ENCODE data around the gene MEPCE. TPM values are rescaled to one million over a fixed set of nuclear protein-coding genes. Genes with fewer than 3 reads are reported as not detected.
A peak's percentile ranks its signal among the peaks of the same experiment; 100 is the strongest.

The MEPCE gene
- total and polyA plus RNA-seq, 10 of the 15 experiments (the other 5 are each of a cell fraction or from before 2014, with no cell fraction given) = 8.2 to 48.0 (median 22.1) TPM

DNA sequence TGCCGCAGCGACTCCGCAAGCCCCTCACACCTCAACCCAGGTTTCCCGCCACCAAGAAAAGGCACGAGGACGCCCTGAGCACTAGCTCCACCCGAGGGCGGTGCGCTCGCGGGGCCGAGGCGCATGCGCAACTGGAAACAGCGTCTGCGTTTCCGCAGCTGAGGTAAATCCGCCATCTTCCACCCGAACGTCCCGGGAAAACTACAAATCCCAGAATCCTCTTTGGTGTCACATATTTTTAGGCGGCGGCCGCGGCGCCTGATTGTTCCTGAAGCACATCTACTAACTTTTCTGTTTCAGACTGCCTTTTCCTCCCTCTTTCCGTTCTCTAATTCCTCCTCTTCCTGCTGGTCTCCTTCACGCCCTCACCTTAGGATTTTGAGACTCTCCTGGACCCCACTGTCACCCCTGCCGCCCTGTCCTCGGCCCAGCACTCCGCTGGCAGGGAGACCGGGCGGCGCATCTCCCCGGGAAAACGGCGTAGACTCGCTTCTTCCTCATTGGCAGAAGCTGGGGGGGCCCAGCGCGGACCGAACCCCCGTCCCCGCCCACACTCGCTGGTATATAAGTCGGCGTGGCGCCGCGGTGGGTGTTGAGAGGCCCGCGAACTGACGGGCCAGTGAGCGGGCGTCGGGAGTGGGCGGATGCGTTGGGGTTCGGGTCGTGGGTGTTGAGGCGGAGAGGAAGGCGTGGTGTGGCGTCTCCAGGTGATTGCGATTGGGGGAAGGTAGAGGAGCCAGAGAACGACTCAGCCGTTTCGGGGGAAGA is 1.2 kb upstream of the MEPCE start, which contains the start of gene ZCWPW1 (continued):
- TF ChIP-seq, protein P1, sequence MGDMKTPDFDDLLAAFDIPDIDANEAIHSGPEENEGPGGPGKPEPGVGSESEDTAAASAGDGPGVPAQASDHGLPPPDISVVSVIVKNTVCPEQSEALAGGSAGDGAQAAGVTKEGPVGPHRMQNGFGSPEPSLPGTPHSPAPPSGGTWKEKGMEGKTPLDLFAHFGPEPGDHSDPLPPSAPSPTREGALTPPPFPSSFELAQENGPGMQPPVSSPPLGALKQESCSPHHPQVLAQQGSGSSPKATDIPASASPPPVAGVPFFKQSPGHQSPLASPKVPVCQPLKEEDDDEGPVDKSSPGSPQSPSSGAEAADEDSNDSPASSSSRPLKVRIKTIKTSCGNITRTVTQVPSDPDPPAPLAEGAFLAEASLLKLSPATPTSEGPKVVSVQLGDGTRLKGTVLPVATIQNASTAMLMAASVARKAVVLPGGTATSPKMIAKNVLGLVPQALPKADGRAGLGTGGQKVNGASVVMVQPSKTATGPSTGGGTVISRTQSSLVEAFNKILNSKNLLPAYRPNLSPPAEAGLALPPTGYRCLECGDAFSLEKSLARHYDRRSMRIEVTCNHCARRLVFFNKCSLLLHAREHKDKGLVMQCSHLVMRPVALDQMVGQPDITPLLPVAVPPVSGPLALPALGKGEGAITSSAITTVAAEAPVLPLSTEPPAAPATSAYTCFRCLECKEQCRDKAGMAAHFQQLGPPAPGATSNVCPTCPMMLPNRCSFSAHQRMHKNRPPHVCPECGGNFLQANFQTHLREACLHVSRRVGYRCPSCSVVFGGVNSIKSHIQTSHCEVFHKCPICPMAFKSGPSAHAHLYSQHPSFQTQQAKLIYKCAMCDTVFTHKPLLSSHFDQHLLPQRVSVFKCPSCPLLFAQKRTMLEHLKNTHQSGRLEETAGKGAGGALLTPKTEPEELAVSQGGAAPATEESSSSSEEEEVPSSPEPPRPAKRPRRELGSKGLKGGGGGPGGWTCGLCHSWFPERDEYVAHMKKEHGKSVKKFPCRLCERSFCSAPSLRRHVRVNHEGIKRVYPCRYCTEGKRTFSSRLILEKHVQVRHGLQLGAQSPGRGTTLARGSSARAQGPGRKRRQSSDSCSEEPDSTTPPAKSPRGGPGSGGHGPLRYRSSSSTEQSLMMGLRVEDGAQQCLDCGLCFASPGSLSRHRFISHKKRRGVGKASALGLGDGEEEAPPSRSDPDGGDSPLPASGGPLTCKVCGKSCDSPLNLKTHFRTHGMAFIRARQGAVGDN (IDR thresholded peaks at IDR 0.05) = peak; percentile 99
- TF ChIP-seq EZH2 (IDR thresholded peaks at IDR 0.05; ENCODE audit: borderline replicate concordance, control insufficient read depth, low read depth, low read length) (no peak), NR2C2 (IDR thresholded peaks at IDR 0.05; ENCODE audit: borderline replicate concordance, control insufficient read depth, insufficient read length, low read depth) (no peak), JUNB (IDR thresholded peaks at IDR 0.05) (no peak), FOXM1 (IDR thresholded peaks at IDR 0.05; ENCODE audit: low read depth, low read length) (no peak), POLR2AphosphoS5 (IDR thresholded peaks at IDR 0.05; ENCODE audit: low read length) (peak; percentile 99), RELA (IDR thresholded peaks at IDR 0.05; ENCODE audit: borderline replicate concordance, partially characterized antibody) (peak; percentile 10), SREBF2 (IDR thresholded peaks at IDR 0.05; ENCODE audit: low read length) (no peak), MXI1 (IDR thresholded peaks at IDR 0.05; ENCODE audit: low read depth, low read length) (peak; percentile 79), ZNF274 (IDR thresholded peaks at IDR 0.05; ENCODE audit: insufficient read depth, insufficient read length) (no peak), EP300 (IDR thresholded peaks at IDR 0.05; ENCODE audit: borderline replicate concordance in 1 of 2, control insufficient read depth in 1 of 2, low read depth in 2 of 2, low read length in 2 of 2) (peak; percentile 21 to 32; a peak in 1 of 4 replicates), KDM1A (IDR thresholded peaks at IDR 0.05; ENCODE audit: borderline replicate concordance) (no peak), TCF3 (IDR thresholded peaks at IDR 0.05; ENCODE audit: borderline replicate concordance, insufficient read depth, low read depth, low read length) (peak; percentile 96), BACH1 (IDR thresholded peaks at IDR 0.05; ENCODE audit: borderline replicate concordance) (peak; percentile 96), HDAC2 (IDR thresholded peaks at IDR 0.05) (no peak)
- TF ChIP-seq, protein P2, sequence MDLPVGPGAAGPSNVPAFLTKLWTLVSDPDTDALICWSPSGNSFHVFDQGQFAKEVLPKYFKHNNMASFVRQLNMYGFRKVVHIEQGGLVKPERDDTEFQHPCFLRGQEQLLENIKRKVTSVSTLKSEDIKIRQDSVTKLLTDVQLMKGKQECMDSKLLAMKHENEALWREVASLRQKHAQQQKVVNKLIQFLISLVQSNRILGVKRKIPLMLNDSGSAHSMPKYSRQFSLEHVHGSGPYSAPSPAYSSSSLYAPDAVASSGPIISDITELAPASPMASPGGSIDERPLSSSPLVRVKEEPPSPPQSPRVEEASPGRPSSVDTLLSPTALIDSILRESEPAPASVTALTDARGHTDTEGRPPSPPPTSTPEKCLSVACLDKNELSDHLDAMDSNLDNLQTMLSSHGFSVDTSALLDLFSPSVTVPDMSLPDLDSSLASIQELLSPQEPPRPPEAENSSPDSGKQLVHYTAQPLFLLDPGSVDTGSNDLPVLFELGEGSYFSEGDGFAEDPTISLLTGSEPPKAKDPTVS (IDR thresholded peaks at IDR 0.05; ENCODE audit: low read depth, low read length) = no peak
- TF ChIP-seq, protein P3, sequence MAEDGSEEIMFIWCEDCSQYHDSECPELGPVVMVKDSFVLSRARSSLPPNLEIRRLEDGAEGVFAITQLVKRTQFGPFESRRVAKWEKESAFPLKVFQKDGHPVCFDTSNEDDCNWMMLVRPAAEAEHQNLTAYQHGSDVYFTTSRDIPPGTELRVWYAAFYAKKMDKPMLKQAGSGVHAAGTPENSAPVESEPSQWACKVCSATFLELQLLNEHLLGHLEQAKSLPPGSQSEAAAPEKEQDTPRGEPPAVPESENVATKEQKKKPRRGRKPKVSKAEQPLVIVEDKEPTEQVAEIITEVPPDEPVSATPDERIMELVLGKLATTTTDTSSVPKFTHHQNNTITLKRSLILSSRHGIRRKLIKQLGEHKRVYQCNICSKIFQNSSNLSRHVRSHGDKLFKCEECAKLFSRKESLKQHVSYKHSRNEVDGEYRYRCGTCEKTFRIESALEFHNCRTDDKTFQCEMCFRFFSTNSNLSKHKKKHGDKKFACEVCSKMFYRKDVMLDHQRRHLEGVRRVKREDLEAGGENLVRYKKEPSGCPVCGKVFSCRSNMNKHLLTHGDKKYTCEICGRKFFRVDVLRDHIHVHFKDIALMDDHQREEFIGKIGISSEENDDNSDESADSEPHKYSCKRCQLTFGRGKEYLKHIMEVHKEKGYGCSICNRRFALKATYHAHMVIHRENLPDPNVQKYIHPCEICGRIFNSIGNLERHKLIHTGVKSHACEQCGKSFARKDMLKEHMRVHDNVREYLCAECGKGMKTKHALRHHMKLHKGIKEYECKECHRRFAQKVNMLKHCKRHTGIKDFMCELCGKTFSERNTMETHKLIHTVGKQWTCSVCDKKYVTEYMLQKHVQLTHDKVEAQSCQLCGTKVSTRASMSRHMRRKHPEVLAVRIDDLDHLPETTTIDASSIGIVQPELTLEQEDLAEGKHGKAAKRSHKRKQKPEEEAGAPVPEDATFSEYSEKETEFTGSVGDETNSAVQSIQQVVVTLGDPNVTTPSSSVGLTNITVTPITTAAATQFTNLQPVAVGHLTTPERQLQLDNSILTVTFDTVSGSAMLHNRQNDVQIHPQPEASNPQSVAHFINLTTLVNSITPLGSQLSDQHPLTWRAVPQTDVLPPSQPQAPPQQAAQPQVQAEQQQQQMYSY (CRISPR knock-in tag; IDR thresholded peaks at IDR 0.05) = no peak
- TF ChIP-seq, protein P4, sequence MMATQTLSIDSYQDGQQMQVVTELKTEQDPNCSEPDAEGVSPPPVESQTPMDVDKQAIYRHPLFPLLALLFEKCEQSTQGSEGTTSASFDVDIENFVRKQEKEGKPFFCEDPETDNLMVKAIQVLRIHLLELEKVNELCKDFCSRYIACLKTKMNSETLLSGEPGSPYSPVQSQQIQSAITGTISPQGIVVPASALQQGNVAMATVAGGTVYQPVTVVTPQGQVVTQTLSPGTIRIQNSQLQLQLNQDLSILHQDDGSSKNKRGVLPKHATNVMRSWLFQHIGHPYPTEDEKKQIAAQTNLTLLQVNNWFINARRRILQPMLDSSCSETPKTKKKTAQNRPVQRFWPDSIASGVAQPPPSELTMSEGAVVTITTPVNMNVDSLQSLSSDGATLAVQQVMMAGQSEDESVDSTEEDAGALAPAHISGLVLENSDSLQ (IDR thresholded peaks at IDR 0.05) = peak; percentile 77

Measured in GM12878 (cell line).